A549 treated with Mapracorat at 1 μM for 4 hours (cell line): Measurements from ENCODE around the gene CPM. TPM values are rescaled to one million over a fixed set of nuclear protein-coding genes. Genes with fewer than 3 reads are reported as not detected.

Source experiments
- total RNA-seq: library from RNA; stranded (reverse); fragments of 200-300 nt; extraction: Qiagen RNA extraction; gene quantifications from 5 replicates; pipeline ENCODE4 v1.2.3, GENCODE V29; 2022

The CPM gene
- total RNA-seq = 4.5 to 6.1 TPM (median 5.2 TPM) in 5 replicates

GRCh38 chr12:68932961-68933893, at the start of gene CPM:
Gene CPM, minus strand, starts transcription at chr12:68933171. Its CDS starts 334 bp downstream, at chr12:68932837.

GRCh38 chr12:68807576-68808387, 125.2 kb downstream of the CPM start, which contains the start of gene MDM2:
Gene MDM2, plus strand, starts transcription at chr12:68808177. Its CDS starts 301 bp downstream, at chr12:68808478.

Other genes starting within 250 kb of the CPM start
- 55.4 to 70.1 TPM (median 65.9 TPM) in 5 replicates for gene NUP107, start 246.2 kb downstream of the CPM start, total RNA-seq
- gene SLC35E3, start 187.0 kb downstream of the CPM start, total RNA-seq = 12.4 to 18.9 TPM (median 16.2 TPM) in 5 replicates
- 42.8 to 69.6 TPM (median 57.3 TPM) in 5 replicates for gene MDM2, start 125.0 kb downstream of the CPM start, total RNA-seq